Mammary epithelial cell (primary cell): ENCODE data around the gene GRIA3.

Experiments
- CTCF ChIP-seq, 2 donors: IDR thresholded peaks in 1 of 2; conservative IDR thresholded peaks in 1 of 2; 2 replicates each; pipeline ENCODE4 v1.5.1; 2011 to 2012; ENCODE audit warnings: inconsistent platforms in 2 of 2, low read length in 2 of 2, mild to moderate bottlenecking in 2 of 2, control low read depth in 1 of 2, low read depth in 1 of 2; ENCODE audit not compliant: insufficient read depth in 1 of 2; ENCODE audit errors: extremely low read depth in 1 of 2
- EZH2 ChIP-seq: IDR thresholded peaks from 2 replicates; pipeline ENCODE4 v1.6.1; 2012; ENCODE audit warnings: low read length, inconsistent platforms, borderline replicate concordance

GRCh38 chrX:123277347-123277746 lies 93.3 kb downstream of the GRIA3 start:
- TF ChIP-seq CTCF (conservative IDR thresholded peaks at IDR 0.05 in 1 of 2, IDR thresholded peaks at IDR 0.05 in 1 of 2; ENCODE audit: extremely low read depth in 1 of 2, insufficient read depth in 1 of 2, low read depth in 1 of 2, low read length in 2 of 2) (no peak), EZH2 (no peak)
